CD4-positive, alpha-beta T cell (primary cell): ENCODE measurements around the gene CMTM6. TPM values are rescaled to one million over a fixed set of nuclear protein-coding genes. Genes with fewer than 3 reads are reported as not detected.

Source experiments
- ATAC-seq: fragments of 200-7000 bp; cut with Tn5 transposase; one replicate; pipeline ENCODE4 v1.10.0; 2022; ENCODE audit warnings: mild to moderate bottlenecking; ENCODE audit not compliant: poor library complexity
- CTCF ChIA-PET: fragments of 350-600 bp; sonication (Branson Sonifier 250); formaldehyde crosslinking; loops from one replicate; lab custom pipeline; 2021; ENCODE audit warnings: antibody characterized with exemption, inconsistent platforms; lab: Charles Lee
- POLR2A ChIA-PET: fragments of 350-600 bp; sonication (Branson Sonifier 250); formaldehyde crosslinking; loops from one replicate; lab custom pipeline; 2021; ENCODE audit warnings: antibody characterized with exemption, inconsistent platforms; lab: Charles Lee
- DNase-seq, 14 experiments: peaks; one replicate each; pipeline ENCODE4 v3.0.0-alpha.2; 2013 to 2020; ENCODE audit warnings: mixed read lengths in 2 of 14
- H3K27ac ChIP-seq, 2 donors: one replicate each; pipeline versions ENCODE4 v1.5.1 to v1.7.0; 2013; ENCODE audit warnings: low read length in 2 of 2, low read depth in 1 of 2, mild to moderate bottlenecking in 1 of 2
- H3K27me3 ChIP-seq, 2 experiments: 1 replicate in 1 of 2; 2 replicates in 1 of 2; pipeline versions ENCODE4 v1.6.1 to v1.7.0; 2013; ENCODE audit warnings: low read length in 2 of 2, control low read depth in 1 of 2, mild to moderate bottlenecking in 1 of 2, moderate library complexity in 1 of 2; ENCODE audit not compliant: insufficient read depth in 2 of 2, control insufficient read depth in 1 of 2
- H3K36me3 ChIP-seq: one replicate; pipeline ENCODE4 v1.6.1; 2013; ENCODE audit warnings: low read length, control low read depth; ENCODE audit not compliant: insufficient read depth
- H3K4me1 ChIP-seq: one replicate; pipeline ENCODE4 v1.6.1; 2013; ENCODE audit warnings: low read length, control low read depth; ENCODE audit not compliant: insufficient read depth
- H3K4me3 ChIP-seq: one replicate; pipeline ENCODE4 v1.5.1; 2013; ENCODE audit warnings: mild to moderate bottlenecking, low read length, moderate library complexity
- H3K9me3 ChIP-seq, 2 experiments: 1 replicate in 1 of 2; 2 replicates in 1 of 2; pipeline versions ENCODE4 v1.6.1 to v1.7.0; 2013; ENCODE audit warnings: low read length in 2 of 2, mild to moderate bottlenecking in 2 of 2, control low read depth in 1 of 2, moderate library complexity in 1 of 2; ENCODE audit not compliant: control insufficient read depth in 1 of 2, insufficient read depth in 1 of 2
- H3K27ac Mint-ChIP-seq: one replicate; pipeline ENCODE4 v1.8.0; 2020; ENCODE audit warnings: mixed read lengths
- H3K27me3 Mint-ChIP-seq: one replicate; pipeline ENCODE4 v1.8.0; 2021; ENCODE audit warnings: mixed read lengths
- H3K36me3 Mint-ChIP-seq: one replicate; pipeline ENCODE4 v1.8.0; 2021; ENCODE audit warnings: low read depth, mixed read lengths
- H3K4me1 Mint-ChIP-seq: one replicate; pipeline ENCODE4 v1.8.0; 2021; ENCODE audit warnings: low read depth, mixed read lengths
- H3K4me3 Mint-ChIP-seq: one replicate; pipeline ENCODE4 v1.8.0; 2020; ENCODE audit warnings: mild to moderate bottlenecking, mixed read lengths
- H3K9me3 Mint-ChIP-seq: one replicate; pipeline ENCODE4 v1.8.0; 2020; ENCODE audit warnings: mixed read lengths
- intact Hi-C, 2 experiments: fragments of 100-400 bp; cut with DNase I in 1 of 2; cut with micrococcal nuclease in 1 of 2; formaldehyde crosslinking; loops; one replicate each; pipeline versions ENCODE4 v1.15.1 to v1.9.0; 2023 to 2025; cut with DNase I, micrococcal nuclease
- total RNA-seq, 174 experiments: library from RNA in 2 of 174; stranded (reverse) in 2 of 174; gene quantifications; one replicate each; pipeline ENCODE4 v1.2.3 and lab custom pipeline; 2021 to 2026
- TF ChIP-seq, protein P1 (sequence below): fragments of 200-600 bp; IDR thresholded peaks from one replicate; pipeline ENCODE4 v1.8.0; 2022; ENCODE audit warnings: antibody characterized with exemption, mild to moderate bottlenecking

The CMTM6 gene
- total RNA-seq, 2 experiments from 2014 or later, result 36.5 to 37.8 TPM

DNA sequence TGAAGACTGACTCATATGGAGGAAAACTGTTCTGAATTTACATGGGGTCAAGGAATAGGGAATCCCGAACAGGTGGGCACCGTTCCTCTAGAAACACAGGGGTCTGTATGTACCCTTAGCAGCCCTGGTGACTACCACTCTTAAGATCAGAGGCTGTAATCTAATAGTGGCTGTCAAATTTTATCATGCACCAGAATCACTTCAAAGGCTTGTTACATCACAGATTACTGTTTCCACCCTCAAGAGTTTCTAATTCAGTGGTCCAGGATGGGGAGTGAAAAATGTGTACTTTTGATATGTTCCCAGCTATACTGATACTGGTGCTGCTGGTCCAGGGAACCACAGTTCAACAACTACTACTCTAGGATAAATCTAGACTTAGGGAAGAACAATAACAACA lies 40.2 kb upstream of the CMTM6 start:
- TF ChIP-seq, protein P1, sequence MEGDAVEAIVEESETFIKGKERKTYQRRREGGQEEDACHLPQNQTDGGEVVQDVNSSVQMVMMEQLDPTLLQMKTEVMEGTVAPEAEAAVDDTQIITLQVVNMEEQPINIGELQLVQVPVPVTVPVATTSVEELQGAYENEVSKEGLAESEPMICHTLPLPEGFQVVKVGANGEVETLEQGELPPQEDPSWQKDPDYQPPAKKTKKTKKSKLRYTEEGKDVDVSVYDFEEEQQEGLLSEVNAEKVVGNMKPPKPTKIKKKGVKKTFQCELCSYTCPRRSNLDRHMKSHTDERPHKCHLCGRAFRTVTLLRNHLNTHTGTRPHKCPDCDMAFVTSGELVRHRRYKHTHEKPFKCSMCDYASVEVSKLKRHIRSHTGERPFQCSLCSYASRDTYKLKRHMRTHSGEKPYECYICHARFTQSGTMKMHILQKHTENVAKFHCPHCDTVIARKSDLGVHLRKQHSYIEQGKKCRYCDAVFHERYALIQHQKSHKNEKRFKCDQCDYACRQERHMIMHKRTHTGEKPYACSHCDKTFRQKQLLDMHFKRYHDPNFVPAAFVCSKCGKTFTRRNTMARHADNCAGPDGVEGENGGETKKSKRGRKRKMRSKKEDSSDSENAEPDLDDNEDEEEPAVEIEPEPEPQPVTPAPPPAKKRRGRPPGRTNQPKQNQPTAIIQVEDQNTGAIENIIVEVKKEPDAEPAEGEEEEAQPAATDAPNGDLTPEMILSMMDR, result no peak
- H3K9me3 Mint-ChIP-seq, result no peaks in the 10 kb centered on the region
- H3K4me1 Mint-ChIP-seq, result peaks cover 19% of the 10 kb centered on the region
- ATAC-seq (no peak), DNase-seq (no peak)
- CTCF ChIA-PET, result no interaction called here
- H3K36me3 Mint-ChIP-seq, result peaks cover 44% of the 10 kb centered on the region
- POLR2A ChIA-PET, result no interaction called here
- Histone ChIP-seq H3K4me3 (no peak overlapping the region), H3K4me1 (no peaks in the 10 kb centered on the region), H3K9me3 (no peaks in the 10 kb centered on the region), H3K36me3 (peaks cover 20% of the 10 kb centered on the region), H3K27ac (no peak overlapping the region), H3K27me3 (no peaks in the 10 kb centered on the region)
- H3K27me3 Mint-ChIP-seq, result no peaks in the 10 kb centered on the region
- no peak overlapping the region for H3K27ac Mint-ChIP-seq
- intact Hi-C loops, result no loop called here
- no peak overlapping the region for H3K4me3 Mint-ChIP-seq

DNA sequence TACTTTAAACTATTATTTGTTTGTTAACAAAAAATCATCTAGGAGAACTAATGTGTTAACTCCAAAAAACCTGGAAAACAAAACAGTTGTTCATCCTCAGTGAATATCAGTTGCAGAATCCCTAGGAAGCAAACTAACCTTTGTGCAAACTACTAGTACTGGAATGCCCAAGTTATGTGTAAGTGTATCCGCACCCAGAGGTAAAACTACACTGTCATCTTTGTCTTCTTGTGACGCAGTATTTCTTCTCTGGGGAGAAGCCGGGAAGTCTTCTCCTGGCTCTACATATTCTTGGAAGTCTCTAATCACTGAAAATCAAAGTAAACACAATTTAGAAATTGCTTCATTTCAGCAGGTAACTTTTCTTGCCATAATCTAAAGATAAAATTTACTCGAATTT lies 38.2 kb upstream of the CMTM6 start:
- ChIA-PET CTCF (no interaction called here), POLR2A (no interaction called here)
- H3K4me3 Mint-ChIP-seq, result no peak overlapping the region
- TF ChIP-seq, protein P1, result no peak
- no peaks in the 10 kb centered on the region for H3K9me3 Mint-ChIP-seq
- Histone ChIP-seq H3K36me3 (peaks cover 28% of the 10 kb centered on the region), H3K4me3 (no peak overlapping the region), H3K4me1 (no peaks in the 10 kb centered on the region), H3K27ac (no peak overlapping the region), H3K9me3 (no peaks in the 10 kb centered on the region), H3K27me3 (no peaks in the 10 kb centered on the region)
- no peaks in the 10 kb centered on the region for H3K27me3 Mint-ChIP-seq
- peaks cover 52% of the 10 kb centered on the region for H3K36me3 Mint-ChIP-seq
- peaks cover 8% of the 10 kb centered on the region for H3K4me1 Mint-ChIP-seq
- no peak overlapping the region for H3K27ac Mint-ChIP-seq
- DNase-seq (no peak), ATAC-seq (no peak)
- intact Hi-C loops, result no loop called here

DNA sequence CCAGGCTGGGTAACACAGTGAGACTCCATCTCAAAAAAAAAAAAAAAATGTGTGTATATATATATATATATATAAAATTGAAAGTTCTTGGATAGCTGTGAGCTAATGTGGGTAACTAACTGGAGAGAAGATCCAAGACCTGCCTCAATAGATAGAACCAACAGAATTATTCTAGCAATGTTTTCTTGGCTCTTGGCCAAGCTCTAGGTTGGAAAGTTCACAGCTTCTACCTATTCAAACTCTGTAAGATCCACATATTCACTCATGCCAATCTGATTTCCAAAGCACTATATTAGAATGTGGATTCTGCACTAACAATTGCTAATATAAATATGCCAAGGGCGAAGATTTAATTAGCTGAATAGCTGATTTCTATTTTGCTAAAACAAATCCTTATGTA lies 29.8 kb upstream of the CMTM6 start:
- Histone ChIP-seq H3K9me3 (no peaks in the 10 kb centered on the region), H3K27me3 (no peaks in the 10 kb centered on the region), H3K36me3 (peaks cover 45% of the 10 kb centered on the region), H3K4me3 (no peak overlapping the region), H3K4me1 (no peaks in the 10 kb centered on the region), H3K27ac (no peak overlapping the region)
- no peaks in the 10 kb centered on the region for H3K4me1 Mint-ChIP-seq
- DNase-seq (no peak), ATAC-seq (no peak)
- H3K36me3 Mint-ChIP-seq, result peaks cover 76% of the 10 kb centered on the region
- TF ChIP-seq, protein P1, result no peak
- H3K27ac Mint-ChIP-seq, result no peak overlapping the region
- intact Hi-C loops, result no loop called here
- no peak overlapping the region for H3K4me3 Mint-ChIP-seq
- no peaks in the 10 kb centered on the region for H3K9me3 Mint-ChIP-seq
- no peaks in the 10 kb centered on the region for H3K27me3 Mint-ChIP-seq
- CTCF ChIA-PET, result interaction anchor here (0.6 to 1.3 kb wide), 4 partner anchors 16 to 243 kb away, joined by 3 to 5 read pairs (median 4); no protein-coding TSS in a partner anchor
- POLR2A ChIA-PET, result no interaction called here
